Spleen (tissue), 7 donors: ENCODE measurements around the gene SCN9A.

Experiments used
- POLR2A ChIP-seq, 3 donors: fragments of 450-650 bp; IDR thresholded peaks; one replicate each; pipeline ENCODE4 v1.5.1; 2017; ENCODE audit warnings: antibody characterized with exemption in 3 of 3, mild to moderate bottlenecking in 1 of 3
- POLR2AphosphoS5 ChIP-seq, 3 donors: sonication (generic); formaldehyde crosslinking; IDR thresholded peaks; one replicate each; pipeline ENCODE4 v1.5.1; 2017; ENCODE audit warnings: antibody characterized with exemption in 3 of 3
- TF ChIP-seq, protein P1 (sequence below), 11 experiments: fragments of 200-600 bp in 7 of 11; fragments of 450-650 bp in 4 of 11; sonication (generic) in 4 of 11; IDR thresholded peaks in 8 of 11; conservative IDR thresholded peaks in 3 of 11; 1 replicate in 7 of 11; 2 replicates in 4 of 11; pipeline versions ENCODE4 v1.4.0 to v1.8.0; 2016 to 2021; ENCODE audit warnings: antibody characterized with exemption in 11 of 11, inconsistent platforms in 4 of 11, mild to moderate bottlenecking in 1 of 11
- donor health status: DM: no; HTN: no; CAD: no; lungs with moderate emphysema.
- donor health status: DM: no; HTN: no; CAD: no.
- donor health status: DM: no; HTN: no; CAD: no.

GRCh38 chr2:166304656-166305055 lies 71.1 kb downstream of the SCN9A start:
- TF ChIP-seq, protein P1, sequence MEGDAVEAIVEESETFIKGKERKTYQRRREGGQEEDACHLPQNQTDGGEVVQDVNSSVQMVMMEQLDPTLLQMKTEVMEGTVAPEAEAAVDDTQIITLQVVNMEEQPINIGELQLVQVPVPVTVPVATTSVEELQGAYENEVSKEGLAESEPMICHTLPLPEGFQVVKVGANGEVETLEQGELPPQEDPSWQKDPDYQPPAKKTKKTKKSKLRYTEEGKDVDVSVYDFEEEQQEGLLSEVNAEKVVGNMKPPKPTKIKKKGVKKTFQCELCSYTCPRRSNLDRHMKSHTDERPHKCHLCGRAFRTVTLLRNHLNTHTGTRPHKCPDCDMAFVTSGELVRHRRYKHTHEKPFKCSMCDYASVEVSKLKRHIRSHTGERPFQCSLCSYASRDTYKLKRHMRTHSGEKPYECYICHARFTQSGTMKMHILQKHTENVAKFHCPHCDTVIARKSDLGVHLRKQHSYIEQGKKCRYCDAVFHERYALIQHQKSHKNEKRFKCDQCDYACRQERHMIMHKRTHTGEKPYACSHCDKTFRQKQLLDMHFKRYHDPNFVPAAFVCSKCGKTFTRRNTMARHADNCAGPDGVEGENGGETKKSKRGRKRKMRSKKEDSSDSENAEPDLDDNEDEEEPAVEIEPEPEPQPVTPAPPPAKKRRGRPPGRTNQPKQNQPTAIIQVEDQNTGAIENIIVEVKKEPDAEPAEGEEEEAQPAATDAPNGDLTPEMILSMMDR (IDR thresholded peaks at IDR 0.05 in 8 of 11, conservative IDR thresholded peaks at IDR 0.05 in 3 of 11): no peak
- TF ChIP-seq POLR2A (IDR thresholded peaks at IDR 0.05) (no peak), POLR2AphosphoS5 (IDR thresholded peaks at IDR 0.05) (no peak)
